HTR-8/SVneo (cell line): ENCODE measurements around the gene KRTAP16-1.
"Not testable (repeated sequence)": the region's sequence is repeated elsewhere in the genome, so short reads cannot be mapped to it uniquely, and the experiment has no call there.

Experiments
- DNase-seq: peaks from one replicate; pipeline ENCODE4 v3.0.0; 2011; ENCODE audit warnings: low spot score, mixed read lengths; ENCODE audit not compliant: insufficient read length
- FAIRE-seq: peaks from 2 replicates; lab custom pipeline; 2011; peaks lifted over from hg19 to GRCh38; lab: Jason Lieb, UNC

KRTAP16-1 gene

GRCh38 chr17:41307647-41308046, 1.5 kb downstream of the KRTAP16-1 start:
- no peak for DNase-seq
- FAIRE-seq, result peak; percentile 65

DNA sequence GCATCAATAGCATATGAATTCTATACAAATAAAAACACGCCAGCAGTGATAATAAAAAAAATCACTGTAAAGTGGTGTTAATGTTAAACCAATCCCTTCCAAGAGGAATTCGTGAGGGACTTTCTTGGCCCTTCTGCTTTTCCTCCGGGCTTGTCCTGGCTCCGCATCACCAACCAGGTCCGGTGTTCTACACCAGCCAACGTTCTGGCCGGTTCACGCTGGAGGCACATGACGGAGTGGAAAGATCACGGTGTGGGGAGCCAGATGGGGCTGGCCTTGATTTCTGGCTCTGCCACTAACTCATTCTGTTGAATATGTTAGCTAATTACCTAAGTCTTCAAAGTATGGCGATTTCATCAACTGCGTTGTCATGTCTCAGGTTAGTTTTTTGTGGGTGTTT, 5.0 kb downstream of the KRTAP16-1 start:
- no peak for FAIRE-seq
- DNase-seq, result no peak

DNA sequence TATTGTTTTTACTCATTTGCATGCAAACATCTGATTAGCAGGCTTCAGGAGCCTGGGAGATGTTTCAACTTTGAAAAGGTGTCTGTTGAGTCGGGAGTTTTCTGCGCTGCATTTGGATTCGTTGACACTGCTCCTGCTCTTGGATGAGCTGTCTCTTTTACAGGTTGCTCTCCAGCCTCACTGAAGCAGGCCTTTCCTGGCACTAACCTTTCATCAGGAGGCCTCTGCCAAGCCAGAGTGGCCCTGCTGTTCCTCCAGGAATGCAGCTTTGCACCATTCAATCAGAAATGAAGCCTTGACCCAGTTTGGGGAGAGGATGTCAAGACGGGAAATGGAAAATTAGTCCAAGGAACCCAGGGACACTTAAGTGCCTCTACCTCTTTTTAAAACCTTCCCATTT, 6.1 kb downstream of the KRTAP16-1 start:
- FAIRE-seq, result no peak
- no peak for DNase-seq

DNA sequence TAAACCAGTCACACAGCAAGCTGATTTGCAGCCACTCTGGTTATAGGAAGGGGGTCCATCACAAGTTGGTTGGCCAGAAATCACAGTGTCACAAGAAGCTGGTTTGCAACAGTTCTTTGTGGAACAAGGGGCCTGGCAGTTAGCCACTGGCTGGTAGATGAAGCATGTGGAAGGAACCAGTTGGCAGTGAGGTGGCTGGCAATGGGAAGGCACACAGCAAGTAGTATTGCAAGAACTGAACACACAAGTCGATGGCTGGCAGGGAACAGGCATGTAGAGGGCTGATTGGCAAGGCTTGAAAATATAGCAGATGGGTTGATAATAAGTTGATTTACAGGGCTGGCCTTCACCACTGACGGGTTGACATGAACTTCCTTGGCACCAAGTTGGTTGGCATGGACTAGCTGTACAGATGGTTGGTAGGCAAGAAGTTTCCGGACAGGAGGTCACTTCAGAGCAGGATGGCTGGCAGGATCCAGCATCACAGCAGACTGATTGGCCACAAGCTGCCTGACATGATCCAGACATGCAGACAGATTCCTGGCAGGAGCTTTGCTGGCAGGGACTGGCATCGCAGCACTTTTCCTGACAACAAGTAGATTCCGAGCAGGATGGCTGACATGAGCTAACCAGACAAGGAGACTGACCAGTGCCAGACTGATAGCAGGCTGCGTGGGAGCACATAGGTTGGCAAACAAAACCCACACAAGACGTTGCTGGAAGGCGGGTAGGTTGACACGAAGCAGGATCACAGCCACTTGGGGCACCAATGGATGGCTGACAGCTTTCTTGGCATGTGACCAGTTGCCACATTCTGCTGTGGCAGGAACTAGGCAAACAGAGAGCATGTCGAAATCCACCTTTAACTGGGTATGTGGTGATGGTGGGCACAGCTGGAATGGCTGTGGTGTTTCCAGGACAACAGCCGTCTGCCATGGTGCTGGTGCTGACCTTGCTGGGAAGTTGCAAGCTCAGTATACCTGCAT, 6.9 kb downstream of the KRTAP16-1 start, which contains the start of gene KRTAP29-1:
Gene KRTAP29-1, minus strand, starts transcription at position 936 of the 986 bp plus-strand sequence. Its CDS starts 0 bp downstream, at position 936.
- DNase-seq (no peak), FAIRE-seq (peak; percentile 82)

DNA sequence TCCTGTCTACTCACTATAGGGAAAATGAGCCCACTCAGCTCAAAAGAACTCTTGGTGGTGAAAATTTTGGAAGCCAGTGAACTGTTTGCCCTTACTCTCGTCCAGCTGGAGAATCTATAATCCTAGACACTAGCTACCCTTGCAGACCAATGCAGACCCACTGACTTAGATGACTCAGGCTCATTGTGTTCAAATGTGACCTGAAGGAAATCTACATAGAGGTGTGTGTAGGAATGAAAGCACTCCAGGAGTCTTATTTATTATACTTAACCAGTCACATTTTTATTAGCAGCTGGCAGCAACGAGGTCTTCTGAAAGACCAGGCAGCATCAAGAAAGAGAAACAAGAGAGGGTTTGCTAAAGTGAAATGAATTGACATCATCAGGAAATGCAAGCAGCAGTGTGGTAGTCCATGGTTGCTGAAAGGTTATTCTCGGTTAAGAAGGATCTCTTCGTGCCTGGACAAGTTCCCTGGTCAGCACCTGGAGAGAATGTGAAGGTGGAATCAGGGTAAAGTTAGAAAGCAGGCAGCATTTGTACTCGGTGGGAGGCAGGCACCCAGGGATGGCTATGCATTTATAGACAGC, 7.8 kb downstream of the KRTAP16-1 start:
- DNase-seq, result no peak
- no peak for FAIRE-seq

- FAIRE-seq, result peak; percentile 52
Observed at GRCh38 chr17:41298458-41299135, 10.5 kb downstream of the KRTAP16-1 start.

DNA sequence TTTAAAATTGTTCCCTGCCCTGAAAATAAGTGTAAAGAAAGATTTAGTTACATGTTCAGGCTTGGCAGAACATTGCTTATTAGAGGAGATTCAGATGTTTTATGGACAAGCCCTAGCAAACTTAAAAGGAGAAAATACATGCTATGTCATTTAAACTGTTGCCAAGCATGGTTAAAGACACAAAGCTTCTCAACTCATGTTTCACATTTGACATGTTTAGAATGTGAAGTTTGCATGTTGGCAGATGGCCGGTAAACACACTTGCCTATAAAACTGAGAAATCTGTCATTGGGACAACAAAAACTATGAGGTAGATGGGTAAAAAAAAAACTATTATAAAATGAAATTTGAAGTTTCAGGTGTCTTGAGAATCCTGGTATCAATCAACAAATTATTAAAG, 12.3 kb downstream of the KRTAP16-1 start:
- FAIRE-seq (no peak), DNase-seq (no peak)

More at GRCh38 chr17:41298458-41299135, 10.5 kb downstream of the KRTAP16-1 start:
- DNase-seq, result no peak

GRCh38 chr17:41294016-41294415, 15.1 kb downstream of the KRTAP16-1 start:
- FAIRE-seq, result no peak
- DNase-seq, result no peak

GRCh38 chr17:41287050-41287449, 22.1 kb downstream of the KRTAP16-1 start:
- FAIRE-seq, result no peak

GRCh38 chr17:41284546-41284945, 24.6 kb downstream of the KRTAP16-1 start:
- DNase-seq (no peak), FAIRE-seq (peak; percentile 57)

More at GRCh38 chr17:41287050-41287449, 22.1 kb downstream of the KRTAP16-1 start:
- DNase-seq, result no peak

DNA sequence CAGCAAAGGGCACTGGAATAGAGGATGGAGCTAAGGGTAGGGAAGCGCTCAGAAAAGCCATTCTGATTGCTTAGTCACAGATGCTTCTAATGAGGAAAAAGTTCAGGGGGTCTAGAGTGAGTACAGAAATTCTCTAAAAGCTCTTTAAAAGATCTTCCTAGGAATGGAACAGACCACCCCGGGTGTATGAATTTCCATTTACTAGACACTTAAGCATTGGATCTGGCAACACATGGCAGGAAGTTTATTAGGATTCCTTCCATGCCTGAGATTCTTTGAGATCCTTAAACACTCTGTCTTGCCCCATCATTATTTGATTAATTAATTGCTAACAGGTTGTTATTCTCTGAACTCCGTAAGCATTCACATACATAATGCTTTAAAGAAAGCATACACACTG, 25.1 kb downstream of the KRTAP16-1 start:
- FAIRE-seq, result no peak
- DNase-seq, result peak; percentile 57

DNA sequence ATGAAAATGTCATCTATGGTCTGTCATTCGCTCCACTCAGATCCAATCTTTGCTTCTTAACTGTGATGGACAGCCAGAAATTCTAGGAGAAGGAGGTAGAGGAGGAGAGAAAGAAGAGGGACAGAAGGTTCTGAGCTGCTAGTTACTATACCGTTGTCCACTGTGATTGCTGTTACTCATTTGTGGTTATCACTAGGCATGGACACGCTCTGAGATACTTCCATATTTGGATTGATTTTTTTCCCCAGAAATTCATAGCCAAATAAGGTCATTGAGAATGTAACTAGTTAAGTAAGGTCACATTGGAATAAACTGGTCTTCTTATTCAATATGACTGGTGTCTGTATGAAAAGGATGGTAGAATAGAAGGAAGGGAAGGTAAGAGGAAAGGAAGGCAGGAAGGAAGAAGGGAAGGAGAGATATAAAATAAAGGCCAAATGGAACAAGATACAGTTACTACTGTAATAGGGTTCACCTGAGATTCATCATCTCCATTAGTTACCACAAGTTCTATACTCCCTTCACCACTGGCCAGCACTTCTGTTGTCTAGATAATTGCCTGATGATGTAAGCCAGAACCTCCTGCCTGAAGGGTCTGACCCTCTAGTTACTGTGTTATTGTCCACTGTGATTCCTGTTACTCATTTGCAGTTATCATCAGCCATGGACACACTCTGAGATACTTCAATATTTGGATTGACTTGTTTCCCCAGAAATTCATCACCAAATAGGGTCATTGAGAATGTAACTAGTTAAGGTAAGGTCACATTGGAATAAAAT, 30.7 kb downstream of the KRTAP16-1 start:
- DNase-seq (no peak), FAIRE-seq (peak; percentile 71)

- DNase-seq, result not testable (repeated sequence)
- peak; percentile 55 for FAIRE-seq
Observed at GRCh38 chr17:41275648-41276190, 33.4 kb downstream of the KRTAP16-1 start, which contains the start of gene KRTAP9-7. TSS of gene KRTAP9-7 (plus strand) at chr17:41275698. CDS start at chr17:41275698, 0 bp downstream.

GRCh38 chr17:41271858-41272257, 37.3 kb downstream of the KRTAP16-1 start:
- DNase-seq (no peak), FAIRE-seq (no peak)

GRCh38 chr17:41271323-41271722, 37.8 kb downstream of the KRTAP16-1 start:
- not testable (repeated sequence) for FAIRE-seq, DNase-seq

GRCh38 chr17:41267711-41268110, 41.4 kb downstream of the KRTAP16-1 start:
- DNase-seq (no peak), FAIRE-seq (no peak)

- DNase-seq (no peak), FAIRE-seq (no peak)
Observed at GRCh38 chr17:41265078-41265477, 44.0 kb downstream of the KRTAP16-1 start, which contains the start of gene KRTAP9-6. TSS of gene KRTAP9-6 (plus strand) at chr17:41265378. CDS start at chr17:41265378, 0 bp downstream.

DNA sequence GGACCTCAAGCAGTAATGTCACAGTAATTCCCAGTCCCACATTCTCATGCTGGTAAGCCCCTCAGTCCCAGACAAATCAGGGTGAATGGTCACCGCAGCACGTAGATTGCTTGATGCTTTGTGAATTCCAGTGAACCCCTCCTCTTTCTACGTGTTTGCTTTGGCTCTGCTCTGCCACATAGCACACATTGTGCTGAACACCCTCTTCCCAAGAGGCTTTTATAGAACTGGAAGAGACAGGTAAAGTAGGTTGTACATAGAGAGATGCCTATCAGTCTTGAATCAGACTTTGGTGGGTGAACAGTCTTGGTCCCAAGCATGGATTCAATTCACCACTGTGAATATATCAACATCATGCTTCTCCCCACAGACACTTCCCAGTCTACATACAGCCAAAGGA, 44.5 kb downstream of the KRTAP16-1 start:
- no peak for DNase-seq
- peak; percentile 48 for FAIRE-seq

DNA sequence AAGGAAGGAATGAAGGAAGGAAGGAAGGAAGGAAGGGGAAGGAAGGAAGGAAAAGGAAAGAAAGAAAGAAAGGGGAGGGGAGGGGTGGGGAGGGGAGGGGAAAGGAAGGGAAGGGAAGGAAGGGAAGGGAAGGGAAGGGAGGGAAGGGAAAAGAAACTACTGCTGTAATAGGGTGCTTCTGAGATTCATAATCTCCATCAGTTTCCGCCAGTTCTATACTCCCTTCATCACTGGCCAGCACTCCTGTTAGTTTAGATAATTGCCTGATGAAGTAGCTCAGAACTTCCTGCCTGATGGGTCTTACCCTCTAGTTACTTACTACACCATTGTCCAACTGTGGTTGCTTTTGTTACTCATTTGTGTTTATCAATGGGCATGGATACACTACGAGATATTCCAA, 45.9 kb downstream of the KRTAP16-1 start:
- FAIRE-seq (no peak), DNase-seq (no peak)
